GM12892 (cell line): Measurements from ENCODE around the gene UST.

Experiments used
- POLR2A ChIP-seq: IDR thresholded peaks from 2 replicates; pipeline ENCODE4 v1.6.1; 2011; ENCODE audit warnings: low read depth, low read length, control low read depth
- TAF1 ChIP-seq: IDR thresholded peaks from 2 replicates; pipeline ENCODE4 v1.6.1; 2011; ENCODE audit warnings: low read depth, mild to moderate bottlenecking, control low read depth, low read length, borderline replicate concordance

DNA sequence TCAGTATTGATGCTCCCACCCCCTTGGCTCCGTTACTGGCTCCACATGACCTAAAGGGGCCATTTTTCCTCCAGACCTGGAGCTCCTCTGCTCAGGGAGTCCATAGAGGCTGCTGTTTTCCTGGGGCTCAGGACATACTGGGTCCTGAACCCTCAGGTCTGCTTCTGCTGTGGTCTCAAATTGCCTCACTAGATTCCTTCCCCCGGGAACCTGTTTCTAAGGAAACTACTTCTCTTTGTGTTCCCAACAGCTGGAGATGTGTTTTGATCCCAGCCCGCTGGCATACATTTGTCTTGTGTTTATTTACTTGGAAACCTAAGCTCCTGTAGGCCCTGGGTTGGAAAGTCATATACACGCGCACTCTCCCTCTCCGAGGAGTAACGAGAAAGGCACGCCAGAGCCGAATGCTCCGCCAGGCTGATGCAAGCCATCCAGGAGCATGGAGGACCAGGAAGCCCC lies 222.8 kb downstream of the UST start:
- TF ChIP-seq POLR2A (no peak), TAF1 (no peak)
